IPS DF 4.7 (cell line): ENCODE results near the gene PKP3.
"Not testable (repeated sequence)": the region's sequence is repeated elsewhere in the genome, so short reads cannot be mapped to it uniquely, and the experiment has no call there.

Source experiments
- DNase-seq: peaks from one replicate; pipeline ENCODE4 v3.0.0-alpha.2; 2013; ENCODE audit warnings: low spot score; ENCODE audit errors: extremely low read depth

Gene PKP3

GRCh38 chr11:394034-394857 is at the start of gene PKP3:
Gene PKP3, plus strand, starts transcription at chr11:394209. Its CDS starts 84 bp downstream, at chr11:394293.
- DNase-seq = no peak

DNA sequence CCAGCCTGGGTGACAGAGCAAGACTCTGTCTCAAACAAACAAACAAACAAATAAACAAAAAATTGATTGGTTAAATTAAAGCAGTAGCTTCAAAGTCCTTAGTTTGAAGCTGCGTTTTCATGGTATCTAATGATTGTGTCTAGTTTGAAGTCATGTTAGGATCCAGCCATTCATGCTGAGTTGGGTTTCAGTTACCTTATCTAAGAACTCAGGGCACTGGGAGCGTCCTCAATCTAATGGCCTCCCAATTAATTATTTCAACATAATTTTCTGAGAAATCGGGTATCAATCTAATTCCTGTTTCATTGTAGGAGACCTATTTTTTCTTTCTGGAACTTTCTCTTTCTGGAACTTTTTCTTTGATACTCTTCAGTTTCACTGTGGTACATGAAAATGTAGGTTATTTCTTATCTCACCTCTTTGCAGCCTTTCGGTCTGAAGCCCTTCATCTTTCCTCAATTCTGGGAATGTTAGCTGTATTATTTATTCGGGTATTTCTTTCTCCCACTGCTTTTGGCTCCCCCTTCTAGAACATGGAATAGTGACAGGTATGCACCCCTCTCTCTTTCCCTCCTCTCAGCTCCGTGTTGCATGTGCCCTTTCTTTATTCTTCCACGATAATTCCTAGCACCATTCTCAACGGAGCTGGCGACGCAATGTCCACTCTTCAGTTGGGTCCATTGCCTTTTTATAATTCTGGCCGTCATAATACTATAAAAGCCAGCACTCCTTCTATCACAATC is 49.0 kb upstream of the PKP3 start:
- DNase-seq = no peak

GRCh38 chr11:346529-346928 is 47.5 kb upstream of the PKP3 start:
- DNase-seq = no peak

DNA sequence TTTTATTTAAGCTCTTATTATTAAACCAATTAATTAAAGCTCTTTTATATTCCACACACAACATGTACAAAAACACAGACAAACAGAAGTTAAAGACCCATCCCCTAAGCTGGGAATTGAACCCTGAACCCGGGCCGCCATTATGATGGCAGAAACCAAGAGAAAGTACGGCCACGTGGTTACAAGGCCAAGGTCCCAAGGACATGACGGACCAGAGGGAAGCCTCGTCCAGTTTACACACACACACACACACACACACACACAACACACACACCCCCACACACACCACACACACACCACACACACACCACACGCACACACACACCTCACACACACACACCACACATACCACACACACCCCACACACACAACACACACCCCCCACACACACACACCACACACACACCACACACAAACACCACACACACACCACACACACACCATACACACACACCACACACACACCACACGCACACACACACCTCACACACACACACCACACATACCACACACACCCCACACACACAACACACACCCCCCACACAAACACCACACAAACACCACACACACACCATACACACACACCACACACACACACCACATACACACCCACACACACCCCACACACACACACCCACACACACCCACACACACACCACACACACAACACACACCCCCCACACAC is 44.6 kb upstream of the PKP3 start:
- not testable (repeated sequence) for DNase-seq

GRCh38 chr11:350033-350722 is 43.8 kb upstream of the PKP3 start:
- DNase-seq = not testable (repeated sequence)

DNA sequence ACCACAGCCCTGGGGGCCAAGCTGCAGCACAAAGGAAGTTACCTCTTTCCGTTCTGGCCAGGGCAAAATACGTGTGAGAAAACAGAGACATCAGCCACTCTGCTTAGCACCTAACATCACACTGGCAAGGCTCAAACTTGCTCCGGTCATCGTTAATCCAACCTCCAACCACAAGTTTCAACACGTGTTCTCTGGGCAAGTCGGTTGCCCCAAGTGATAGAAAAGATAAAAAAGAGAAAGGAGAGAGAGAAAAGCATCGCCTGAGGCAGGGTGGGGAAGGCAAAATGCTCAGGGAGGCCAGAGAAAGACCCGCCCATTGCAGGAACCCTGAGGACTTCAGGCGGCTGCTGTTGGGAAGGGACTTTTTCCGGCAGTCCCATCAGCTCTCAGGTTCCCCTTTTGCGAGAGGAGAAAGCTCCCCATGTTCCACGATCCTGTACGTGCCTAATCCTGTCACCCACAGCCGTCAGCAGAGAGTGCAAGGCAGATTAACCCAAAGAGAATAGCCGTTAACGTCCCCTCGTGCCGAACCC is 43.2 kb upstream of the PKP3 start:
- no peak for DNase-seq

DNA sequence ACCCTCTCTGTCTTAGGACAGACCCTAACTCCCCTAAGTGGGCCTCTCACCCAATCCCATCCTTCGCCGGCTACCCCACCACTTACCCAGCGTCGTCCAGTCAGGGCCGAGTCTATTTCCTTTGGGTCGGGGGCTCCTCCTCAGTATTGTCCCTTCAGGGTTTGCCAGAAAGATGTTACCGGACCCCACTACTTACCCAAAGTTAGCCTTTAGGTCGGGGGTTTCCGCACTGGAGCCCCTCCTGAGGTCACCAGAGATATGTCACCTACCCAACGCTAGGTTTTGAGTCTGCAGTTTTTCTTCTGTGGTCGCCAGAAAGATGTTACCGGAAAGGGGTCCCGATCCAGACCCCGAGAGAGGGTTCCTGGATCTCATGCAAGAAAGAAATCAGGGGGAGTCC is 42.6 kb upstream of the PKP3 start:
- DNase-seq = no peak

DNA sequence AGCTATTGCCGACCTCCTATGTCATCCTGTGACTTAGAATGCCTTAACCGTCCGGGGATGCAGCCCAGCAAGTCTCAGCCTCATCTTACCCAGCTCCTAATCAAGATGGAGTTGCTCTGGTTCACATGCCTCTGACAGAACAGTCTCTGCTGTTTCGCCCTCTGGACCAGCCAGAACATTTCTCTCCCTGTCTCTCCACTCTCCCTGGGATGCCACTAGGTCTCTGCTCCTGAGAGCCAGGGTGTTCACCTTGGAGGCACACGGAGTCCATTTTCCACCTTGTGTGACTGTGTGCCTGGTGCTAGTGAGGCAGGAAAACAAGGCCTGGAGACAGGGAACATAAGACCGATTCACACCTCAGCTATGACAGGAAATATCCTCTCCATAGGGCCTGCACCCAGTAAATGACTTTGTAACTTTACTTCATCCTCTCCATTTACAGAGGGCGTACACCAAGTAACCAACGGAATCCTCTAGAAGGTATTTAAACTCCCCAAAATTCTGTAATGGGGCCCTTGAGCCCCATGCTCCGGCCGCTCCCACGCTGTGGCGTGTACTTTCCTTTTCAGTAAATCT is 41.5 kb upstream of the PKP3 start:
- no peak for DNase-seq

DNA sequence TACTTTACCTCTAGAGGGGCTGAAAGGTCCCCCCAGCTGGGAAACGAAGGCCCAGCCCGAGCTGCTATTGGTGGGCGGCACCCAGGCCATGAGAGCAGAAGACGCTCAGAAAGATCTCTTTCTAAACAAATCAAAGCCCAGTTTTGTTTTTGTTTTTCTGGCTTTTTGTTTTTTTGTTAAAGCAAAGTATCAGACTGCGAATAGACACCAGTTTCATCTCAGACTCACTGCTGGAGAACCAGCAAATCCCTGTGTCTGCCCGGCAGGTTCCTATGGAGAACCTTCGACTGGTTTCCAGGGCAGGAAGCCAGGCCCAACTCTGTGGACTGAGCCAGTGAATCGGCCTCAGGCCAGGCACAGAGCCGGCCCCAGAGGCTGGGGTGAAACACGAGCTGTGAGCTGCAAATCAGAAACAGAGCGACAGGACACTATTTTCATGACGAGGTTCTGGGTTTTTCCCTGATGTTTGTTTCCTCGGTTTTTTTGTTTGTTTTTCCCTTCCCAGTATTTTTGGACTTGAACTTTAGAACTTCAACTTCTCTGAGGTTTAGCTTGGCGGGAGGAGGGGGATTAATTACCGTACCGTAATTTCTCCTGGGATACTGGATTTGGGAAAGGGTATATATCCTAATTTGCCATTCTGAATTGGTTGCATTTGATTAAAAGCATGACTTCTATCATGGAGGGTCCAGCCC is 40.7 kb upstream of the PKP3 start:
- no peak for DNase-seq

GRCh38 chr11:355581-356458 is 38.2 kb upstream of the PKP3 start:
- no peak for DNase-seq

- DNase-seq = no peak
Observed at GRCh38 chr11:356610-357009, 37.4 kb upstream of the PKP3 start.

- DNase-seq = no peak
Observed at GRCh38 chr11:357582-357981, 36.4 kb upstream of the PKP3 start.

- no peak for DNase-seq
Observed at GRCh38 chr11:358129-358800, 35.7 kb upstream of the PKP3 start.

DNA sequence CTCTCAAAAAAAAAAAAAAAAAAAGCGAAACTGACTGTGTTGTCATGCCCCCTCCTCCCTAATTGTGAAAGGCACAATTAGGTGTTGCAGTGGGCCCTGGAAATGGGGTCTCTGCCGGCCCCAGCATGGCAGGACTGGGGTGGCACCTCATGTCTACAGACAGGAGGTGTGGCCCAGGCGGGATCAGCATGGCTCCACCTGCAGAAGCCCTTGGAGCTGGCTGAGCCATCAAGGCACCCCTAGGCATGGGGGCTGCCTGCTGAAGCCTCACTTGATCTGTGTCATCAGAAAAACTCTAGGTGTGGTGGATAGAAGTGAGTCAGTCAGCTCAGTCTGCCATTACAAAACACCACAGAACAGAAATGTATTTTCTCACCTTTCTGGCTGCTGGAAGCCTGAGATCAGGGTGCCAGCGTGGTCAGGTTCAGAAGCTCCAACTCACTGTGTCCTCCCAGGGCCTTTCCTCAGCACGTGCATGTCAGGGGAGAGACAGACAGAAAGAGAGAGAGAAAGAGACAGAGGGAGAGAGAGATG is 34.8 kb upstream of the PKP3 start:
- no peak for DNase-seq

- DNase-seq = no peak
Observed at GRCh38 chr11:360326-361280, 33.4 kb upstream of the PKP3 start.

DNA sequence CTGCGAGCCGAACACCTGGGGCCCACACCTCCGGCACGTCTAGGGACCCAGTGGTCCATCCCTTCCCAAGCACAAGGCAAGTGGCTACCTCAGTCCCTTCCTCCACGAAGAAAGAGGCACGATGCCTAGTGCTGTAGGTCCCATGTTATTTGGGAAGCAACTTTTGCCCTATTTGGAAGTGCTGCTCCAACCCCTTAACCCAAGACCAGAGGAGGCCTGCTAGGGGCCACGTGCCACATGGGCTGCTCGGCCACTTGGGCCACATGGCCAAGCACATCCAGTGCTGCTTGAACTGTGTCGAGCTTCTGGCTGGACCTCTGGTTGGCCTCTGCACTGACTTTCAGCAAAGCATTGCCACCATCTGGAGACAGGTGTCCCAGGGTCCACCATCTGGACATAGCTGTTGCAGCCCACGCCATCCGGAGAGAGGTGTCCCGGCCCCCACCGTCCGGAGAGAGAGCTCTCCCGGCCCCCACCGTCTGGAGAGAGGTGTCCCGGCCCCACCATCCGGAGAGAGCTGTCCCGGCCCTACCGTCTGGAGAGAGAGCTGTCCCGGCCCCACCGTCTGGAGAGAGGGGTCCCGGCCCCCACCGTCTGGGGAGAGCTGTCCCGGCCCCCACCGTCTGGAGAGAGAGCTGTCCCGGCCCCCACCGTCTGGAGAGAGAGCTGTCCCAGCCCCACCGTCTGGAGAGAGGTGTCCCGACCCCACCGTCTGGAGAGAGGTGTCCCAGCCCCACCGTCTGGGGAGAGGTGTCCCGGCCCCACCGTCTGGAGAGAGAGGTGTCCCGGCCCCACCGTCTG is 31.2 kb upstream of the PKP3 start:
- no peak for DNase-seq

DNA sequence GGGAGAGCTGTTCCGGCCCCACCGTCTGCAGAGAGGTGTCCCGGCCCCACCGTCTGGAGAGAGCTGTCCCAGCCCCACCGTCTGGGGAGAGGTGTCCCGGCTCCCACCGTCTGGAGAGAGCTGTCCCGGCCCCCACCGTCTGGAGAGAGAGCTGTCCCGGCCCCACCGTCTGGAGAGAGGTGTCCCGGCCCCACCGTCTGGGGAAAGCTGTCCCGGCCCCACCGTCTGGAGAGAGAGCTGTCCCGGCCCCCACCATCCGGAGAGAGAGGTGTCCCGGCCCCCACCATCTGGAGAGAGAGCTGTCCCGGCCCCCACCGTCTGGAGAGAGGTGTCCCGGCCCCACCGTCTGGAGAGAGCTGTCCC is 30.6 kb upstream of the PKP3 start:
- not testable (repeated sequence) for DNase-seq
